Measurements from ENCODE around the gene STAT3. TPM values are rescaled to one million over a fixed set of nuclear protein-coding genes. Genes with fewer than 3 reads are reported as not detected.

The STAT3 gene
- total and polyA plus RNA-seq, 2 of the 13 experiments (the other 11 are each of a cell fraction or from before 2014, with no cell fraction given): 61.8 to 62.4 TPM

GRCh38 chr17:42291129-42291528, 97.1 kb downstream of the STAT3 start:
- ChIA-PET CTCF (ENCODE audit: low intra/inter-chr PET ratio, low total read pairs) (no interaction called here), POLR2A (no interaction called here)
- no peak overlapping the region for H3K4me2 ChIP-seq (ENCODE audit: low read depth, low read length)
- H3K27ac ChIP-seq (ENCODE audit: extremely low read length, insufficient read depth, low read length): no peak overlapping the region
- H4K20me1 ChIP-seq (ENCODE audit: insufficient read depth, low read length): no peaks in the 10 kb centered on the region
- TF ChIP-seq PTBP1 (IDR thresholded peaks at IDR 0.05; ENCODE audit: low read depth, low read length, poor library complexity, severe bottlenecking): no peak
- TF ChIP-seq ZBTB21 (CRISPR knock-in tag; IDR thresholded peaks at IDR 0.05): no peak
- no peak for TF ChIP-seq SOX5 (CRISPR knock-in tag; IDR thresholded peaks at IDR 0.05; ENCODE audit: borderline replicate concordance)
- no peak for TF ChIP-seq RELA (CRISPR knock-in tag; IDR thresholded peaks at IDR 0.05)
- TF ChIP-seq ZNF205 (CRISPR knock-in tag; IDR thresholded peaks at IDR 0.05): no peak
- TF ChIP-seq TRIM22 (IDR thresholded peaks at IDR 0.05): no peak
- no peak for TF ChIP-seq PATZ1 (CRISPR knock-in tag; IDR thresholded peaks at IDR 0.05)
- no peak for TF ChIP-seq NAIF1 (CRISPR knock-in tag; IDR thresholded peaks at IDR 0.05; ENCODE audit: borderline replicate concordance)
- TF ChIP-seq GTF2F1 (IDR thresholded peaks at IDR 0.05; ENCODE audit: low read length): no peak
- no peak for TF ChIP-seq SP2 (CRISPR knock-in tag; IDR thresholded peaks at IDR 0.05)
- TF ChIP-seq DZIP1 (CRISPR knock-in tag; IDR thresholded peaks at IDR 0.05): no peak
- peaks cover 33% of the 10 kb centered on the region for H3K4me1 ChIP-seq (ENCODE audit: insufficient read depth, low read length)
- DNase-seq (ENCODE audit: low spot score) (no peak), FAIRE-seq (no peak), ATAC-seq (no peak)
- H2AFZ ChIP-seq (ENCODE audit: low read length): no peak overlapping the region
- no TSS peak for BruUV-seq (replicated peaks)
- no peak overlapping the region for H3K9ac ChIP-seq (ENCODE audit: insufficient read depth, low read depth, low read length)
- no peaks in the 10 kb centered on the region for H3K9me3 ChIP-seq (ENCODE audit: low read length)
- no peaks in the 10 kb centered on the region for H3K36me3 ChIP-seq (replicated peaks in 1 of 2; ENCODE audit: control insufficient read depth in 1 of 2, insufficient read depth in 2 of 2, low read length in 2 of 2)
- in situ Hi-C loops (cut with HindIII; ENCODE audit: extremely low pct_ligation_motif_present, low pct_unique_long_range_greater_than_20kb) (no loop called here), intact Hi-C loops (cut with micrococcal nuclease; ENCODE audit: unreplicated experiment) (no loop called here)
- no peak overlapping the region for H3K4me3 ChIP-seq (replicated peaks in 1 of 3; ENCODE audit: insufficient read depth in 1 of 3, low read depth in 2 of 3, low read length in 3 of 3)
- WGBS (ENCODE audit: low lambda C conversion rate): 95% methylated on average over 11 of the region's 11 CpGs
- peaks cover 6 to 26% of the 10 kb centered on the region in 2 experiments; a peak in 4 of 5 replicates for H3K27me3 ChIP-seq (ENCODE audit: control insufficient read depth in 1 of 2, insufficient read depth in 2 of 2, low read length in 2 of 2)
- H3K79me2 ChIP-seq (ENCODE audit: insufficient read depth, low read length): no peaks in the 10 kb centered on the region
